ENCODE data around the gene BTNL8. TPM values are rescaled to one million over a fixed set of nuclear protein-coding genes. Genes with fewer than 3 reads are reported as not detected.
A peak's percentile ranks its signal among the peaks of the same experiment; 100 is the strongest.

The BTNL8 gene, protein sequence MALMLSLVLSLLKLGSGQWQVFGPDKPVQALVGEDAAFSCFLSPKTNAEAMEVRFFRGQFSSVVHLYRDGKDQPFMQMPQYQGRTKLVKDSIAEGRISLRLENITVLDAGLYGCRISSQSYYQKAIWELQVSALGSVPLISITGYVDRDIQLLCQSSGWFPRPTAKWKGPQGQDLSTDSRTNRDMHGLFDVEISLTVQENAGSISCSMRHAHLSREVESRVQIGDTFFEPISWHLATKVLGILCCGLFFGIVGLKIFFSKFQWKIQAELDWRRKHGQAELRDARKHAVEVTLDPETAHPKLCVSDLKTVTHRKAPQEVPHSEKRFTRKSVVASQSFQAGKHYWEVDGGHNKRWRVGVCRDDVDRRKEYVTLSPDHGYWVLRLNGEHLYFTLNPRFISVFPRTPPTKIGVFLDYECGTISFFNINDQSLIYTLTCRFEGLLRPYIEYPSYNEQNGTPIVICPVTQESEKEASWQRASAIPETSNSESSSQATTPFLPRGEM
- polyA plus RNA-seq (2013, experiment 1 of 2), result not detected
- not detected for polyA plus RNA-seq (2013, experiment 2 of 2)

DNA sequence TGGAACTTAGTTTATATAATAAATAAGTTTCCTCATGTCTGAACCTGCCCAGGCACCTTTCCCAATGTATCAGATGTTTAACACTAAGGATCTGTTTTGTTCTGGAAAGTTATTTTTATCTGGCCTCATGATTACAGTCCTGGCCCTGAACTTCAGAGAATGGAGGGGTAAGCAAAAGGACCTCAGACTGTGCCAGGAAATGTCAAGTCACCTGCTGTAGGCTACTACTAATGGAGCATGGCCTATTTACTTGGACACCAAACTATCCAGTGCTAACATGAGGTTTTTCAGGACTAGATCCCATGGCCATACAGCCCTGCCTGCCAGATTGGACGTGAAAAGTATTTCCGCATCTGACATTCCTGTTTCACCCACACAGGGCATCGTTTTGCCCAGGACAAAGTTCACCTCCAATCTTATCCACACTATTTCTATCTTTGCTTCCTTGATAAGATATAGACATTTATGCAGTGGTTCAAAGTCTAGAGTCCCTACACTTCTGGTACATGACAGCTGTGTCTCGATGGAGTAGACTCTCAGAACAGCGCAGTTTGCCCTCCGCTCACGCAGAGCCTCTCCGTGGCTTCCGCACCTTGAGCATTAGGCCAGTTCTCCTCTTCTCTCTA, at the start of gene BTNL8:
Gene BTNL8 (plus strand): TSS at position 539 of the 626 bp plus-strand sequence. CDS start 152 bp downstream, outside the sequence.
- WGBS, result 81% methylated on average over 9 of the region's 9 CpGs
- Histone ChIP-seq H3K4me2 (ENCODE audit: low read length, poor library complexity, severe bottlenecking) (no peak within 1 kb of the TSS), H3K9ac (ENCODE audit: low read length) (no peak within 1 kb of the TSS), H2BK5ac (ENCODE audit: low read depth, low read length, poor library complexity, severe bottlenecking) (no peak within 1 kb of the TSS), H2BK15ac (ENCODE audit: low read depth, poor library complexity, severe bottlenecking) (no peak within 1 kb of the TSS), H3K23ac (ENCODE audit: low read length in 2 of 2) (no peak within 1 kb of the TSS), H3K36me3 (ENCODE audit: control insufficient read depth in 1 of 2, insufficient read depth in 2 of 2, low read depth in 1 of 2, low read length in 2 of 2) (no peaks in the 10 kb centered on the region), H2BK12ac (ENCODE audit: low read length in 2 of 2) (no peak within 1 kb of the TSS), H2BK120ac (ENCODE audit: low read depth, low read length) (no peak within 1 kb of the TSS), H3K9me3 (ENCODE audit: control insufficient read depth, low read length) (peaks cover 3% of the 10 kb centered on the region), H3K4me1 (ENCODE audit: control insufficient read depth, insufficient read depth, low read depth, low read length) (no peaks in the 10 kb centered on the region), H2AK5ac (ENCODE audit: low read length, severe bottlenecking) (no peak within 1 kb of the TSS), H3K27me3 (ENCODE audit: control insufficient read depth in 1 of 2, insufficient read depth in 1 of 2, low read length in 2 of 2) (peaks cover 0 to 4% of the 10 kb centered on the region in 2 experiments), H3K18ac (ENCODE audit: low read depth in 1 of 2, low read length in 2 of 2) (no peak within 1 kb of the TSS), H3K4ac (ENCODE audit: low read depth in 1 of 2, low read length in 2 of 2) (no peak within 1 kb of the TSS), H3K27ac (ENCODE audit: low read length, poor library complexity, severe bottlenecking) (no peak within 1 kb of the TSS), H4K91ac (ENCODE audit: low read length) (no peak within 1 kb of the TSS), H3K79me1 (replicated peaks; ENCODE audit: low read length, poor library complexity, severe bottlenecking) (no peaks in the 10 kb centered on the region), H2AFZ (ENCODE audit: low read depth, low read length) (no peak within 1 kb of the TSS), H3K4me3 (ENCODE audit: insufficient read depth in 1 of 2, low read depth in 1 of 2, low read length in 2 of 2) (no peak within 1 kb of the TSS), H4K8ac (ENCODE audit: low read length) (no peak within 1 kb of the TSS), H3K14ac (ENCODE audit: low read length in 2 of 2) (no peak within 1 kb of the TSS)
- DNase-seq, result no peak

DNA sequence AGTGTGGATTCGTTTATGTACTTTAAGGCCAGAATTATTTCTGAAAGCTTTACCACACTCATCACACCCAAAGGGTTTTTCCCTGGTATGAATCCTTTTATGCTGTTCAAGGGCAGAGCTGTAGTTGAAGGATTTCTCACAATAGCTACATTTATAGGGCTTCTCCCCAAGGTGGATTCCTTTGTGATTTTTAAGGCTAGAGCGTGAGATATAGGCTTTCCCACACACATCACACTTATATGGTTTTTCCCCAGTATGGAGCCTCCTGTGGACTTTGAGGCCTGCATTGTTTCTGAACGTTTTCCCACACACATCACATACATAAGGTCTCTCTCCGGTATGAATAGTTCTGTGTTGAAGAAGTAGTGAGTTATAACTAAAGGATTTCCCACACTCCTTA, 49.1 kb upstream of the BTNL8 start:
- no peak overlapping the region for H3K27ac ChIP-seq (ENCODE audit: low read length, poor library complexity, severe bottlenecking)

DNA sequence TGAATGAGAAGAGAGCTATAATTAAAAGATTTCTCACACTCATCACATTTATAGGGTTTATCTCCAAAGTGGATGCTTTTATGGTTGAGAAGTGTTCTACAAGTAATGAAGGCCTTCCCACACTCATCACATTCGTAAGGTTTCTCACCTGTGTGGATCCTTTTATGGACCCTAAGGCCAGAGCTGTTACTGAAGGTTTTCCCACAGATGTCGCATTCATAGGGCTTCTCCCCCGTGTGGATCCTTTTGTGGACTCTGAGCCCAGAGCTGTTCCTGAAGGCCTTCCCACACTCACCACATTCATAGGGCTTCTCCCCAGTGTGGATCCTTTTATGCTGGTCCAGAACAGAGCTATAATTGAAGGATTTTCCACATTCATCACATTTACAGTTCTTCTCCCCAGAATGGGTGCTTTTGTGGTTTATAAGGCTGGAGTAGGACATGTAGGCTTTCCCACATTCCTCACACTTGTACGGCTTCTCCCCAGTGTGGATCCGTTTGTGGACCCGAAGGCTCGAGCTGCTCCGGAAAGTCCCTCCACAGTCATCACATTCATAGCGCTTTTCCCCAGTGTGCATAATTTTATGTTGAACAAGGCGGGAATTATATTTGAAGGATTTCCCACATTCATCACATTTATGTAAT, 48.4 kb upstream of the BTNL8 start:
- H3K9me3 ChIP-seq (ENCODE audit: control insufficient read depth, low read length), result peaks cover 32% of the 10 kb centered on the region
- H3K79me1 ChIP-seq (replicated peaks; ENCODE audit: low read length, poor library complexity, severe bottlenecking), result peaks cover 24% of the 10 kb centered on the region
- no peak overlapping the region for H3K4ac ChIP-seq (ENCODE audit: low read depth in 1 of 2, low read length in 2 of 2)
- no peak overlapping the region for H3K27ac ChIP-seq (ENCODE audit: low read length, poor library complexity, severe bottlenecking)
- H4K91ac ChIP-seq (ENCODE audit: low read length), result no peak overlapping the region
- no peak overlapping the region for H2BK15ac ChIP-seq (ENCODE audit: low read depth, poor library complexity, severe bottlenecking)
- no peak for DNase-seq
- H2BK12ac ChIP-seq (ENCODE audit: low read length in 2 of 2), result no peak overlapping the region
- H3K14ac ChIP-seq (ENCODE audit: low read length in 2 of 2), result no peak overlapping the region
- no peak overlapping the region for H3K9ac ChIP-seq (ENCODE audit: low read length)
- no peaks in the 10 kb centered on the region for H3K4me1 ChIP-seq (ENCODE audit: control insufficient read depth, insufficient read depth, low read depth, low read length)
- no peak overlapping the region for H2BK120ac ChIP-seq (ENCODE audit: low read depth, low read length)
- H3K27me3 ChIP-seq (ENCODE audit: control insufficient read depth in 1 of 2, insufficient read depth in 1 of 2, low read length in 2 of 2), result no peaks in the 10 kb centered on the region
- no peak overlapping the region for H3K18ac ChIP-seq (ENCODE audit: low read depth in 1 of 2, low read length in 2 of 2)
- 100% methylated on average over 4 of the region's 10 CpGs for WGBS
- no peak overlapping the region for H2AK5ac ChIP-seq (ENCODE audit: low read length, severe bottlenecking)
- H4K8ac ChIP-seq (ENCODE audit: low read length), result no peak overlapping the region
- H3K23ac ChIP-seq (ENCODE audit: low read length in 2 of 2), result no peak overlapping the region
- H2BK5ac ChIP-seq (ENCODE audit: low read depth, low read length, poor library complexity, severe bottlenecking), result no peak overlapping the region
- H3K4me2 ChIP-seq (ENCODE audit: low read length, poor library complexity, severe bottlenecking), result no peak overlapping the region
- no peak overlapping the region for H2AFZ ChIP-seq (ENCODE audit: low read depth, low read length)
- H3K4me3 ChIP-seq (ENCODE audit: insufficient read depth in 1 of 2, low read depth in 1 of 2, low read length in 2 of 2), result peak overlapping the region in 1 of 2 experiments; percentile 10
- H3K36me3 ChIP-seq (ENCODE audit: control insufficient read depth in 1 of 2, insufficient read depth in 2 of 2, low read depth in 1 of 2, low read length in 2 of 2), result peaks cover 36 to 84% of the 10 kb centered on the region in 2 experiments

More for the DNA sequence above, 49.1 kb upstream of the BTNL8 start:
- peak overlapping the region in 1 of 2 experiments; percentile 4 for H3K4me3 ChIP-seq (ENCODE audit: insufficient read depth in 1 of 2, low read depth in 1 of 2, low read length in 2 of 2)
- peaks cover 31 to 81% of the 10 kb centered on the region in 2 experiments for H3K36me3 ChIP-seq (ENCODE audit: control insufficient read depth in 1 of 2, insufficient read depth in 2 of 2, low read depth in 1 of 2, low read length in 2 of 2)
- no peak overlapping the region for H3K4me2 ChIP-seq (ENCODE audit: low read length, poor library complexity, severe bottlenecking)
- H3K27me3 ChIP-seq (ENCODE audit: control insufficient read depth in 1 of 2, insufficient read depth in 1 of 2, low read length in 2 of 2), result no peaks in the 10 kb centered on the region
- H2BK120ac ChIP-seq (ENCODE audit: low read depth, low read length), result no peak overlapping the region
- no peak overlapping the region for H4K8ac ChIP-seq (ENCODE audit: low read length)
- no peak overlapping the region for H4K91ac ChIP-seq (ENCODE audit: low read length)
- H2BK15ac ChIP-seq (ENCODE audit: low read depth, poor library complexity, severe bottlenecking), result no peak overlapping the region
- no peak overlapping the region for H3K4ac ChIP-seq (ENCODE audit: low read depth in 1 of 2, low read length in 2 of 2)
- H3K9ac ChIP-seq (ENCODE audit: low read length), result no peak overlapping the region
- H3K14ac ChIP-seq (ENCODE audit: low read length in 2 of 2), result no peak overlapping the region
- H2AFZ ChIP-seq (ENCODE audit: low read depth, low read length), result no peak overlapping the region
- H2BK5ac ChIP-seq (ENCODE audit: low read depth, low read length, poor library complexity, severe bottlenecking), result no peak overlapping the region
- H2BK12ac ChIP-seq (ENCODE audit: low read length in 2 of 2), result no peak overlapping the region
- WGBS, result 100% methylated on average over 1 of the region's 4 CpGs
- peaks cover 32% of the 10 kb centered on the region for H3K9me3 ChIP-seq (ENCODE audit: control insufficient read depth, low read length)
- no peak overlapping the region for H3K18ac ChIP-seq (ENCODE audit: low read depth in 1 of 2, low read length in 2 of 2)
- H2AK5ac ChIP-seq (ENCODE audit: low read length, severe bottlenecking), result no peak overlapping the region
- H3K79me1 ChIP-seq (replicated peaks; ENCODE audit: low read length, poor library complexity, severe bottlenecking), result peaks cover 20% of the 10 kb centered on the region
- H3K4me1 ChIP-seq (ENCODE audit: control insufficient read depth, insufficient read depth, low read depth, low read length), result no peaks in the 10 kb centered on the region
- no peak for DNase-seq
- no peak overlapping the region for H3K23ac ChIP-seq (ENCODE audit: low read length in 2 of 2)

DNA sequence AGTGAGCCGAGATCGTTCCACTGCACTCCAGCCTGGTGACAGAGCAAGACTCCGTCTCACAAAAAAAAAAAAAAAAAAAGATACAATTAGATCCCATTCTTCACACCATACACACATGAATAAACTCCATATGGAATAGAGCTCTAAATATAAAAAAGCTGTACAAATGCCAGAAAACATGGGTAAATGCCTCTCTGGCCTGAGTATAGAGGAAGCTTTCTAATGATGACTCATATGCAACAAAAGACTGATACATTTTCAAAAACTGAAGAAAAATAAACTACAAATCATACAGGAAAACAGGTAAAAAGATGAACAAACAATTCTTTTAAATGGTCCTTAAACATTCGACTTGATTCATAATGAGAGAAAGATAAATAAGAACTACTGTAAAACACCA, 46.5 kb upstream of the BTNL8 start:
- no peak for DNase-seq
- Histone ChIP-seq H3K23ac (ENCODE audit: low read length in 2 of 2) (no peak overlapping the region), H3K79me1 (replicated peaks; ENCODE audit: low read length, poor library complexity, severe bottlenecking) (peaks cover 32% of the 10 kb centered on the region), H4K91ac (ENCODE audit: low read length) (no peak overlapping the region), H3K36me3 (ENCODE audit: control insufficient read depth in 1 of 2, insufficient read depth in 2 of 2, low read depth in 1 of 2, low read length in 2 of 2) (peaks cover 32 to 75% of the 10 kb centered on the region in 2 experiments), H3K27me3 (ENCODE audit: control insufficient read depth in 1 of 2, insufficient read depth in 1 of 2, low read length in 2 of 2) (no peaks in the 10 kb centered on the region), H3K9ac (ENCODE audit: low read length) (no peak overlapping the region), H3K4ac (ENCODE audit: low read depth in 1 of 2, low read length in 2 of 2) (no peak overlapping the region), H2BK5ac (ENCODE audit: low read depth, low read length, poor library complexity, severe bottlenecking) (no peak overlapping the region), H3K27ac (ENCODE audit: low read length, poor library complexity, severe bottlenecking) (no peak overlapping the region), H2BK12ac (ENCODE audit: low read length in 2 of 2) (no peak overlapping the region), H3K4me1 (ENCODE audit: control insufficient read depth, insufficient read depth, low read depth, low read length) (no peaks in the 10 kb centered on the region), H2BK120ac (ENCODE audit: low read depth, low read length) (no peak overlapping the region), H3K4me2 (ENCODE audit: low read length, poor library complexity, severe bottlenecking) (no peak overlapping the region), H3K9me3 (ENCODE audit: control insufficient read depth, low read length) (peaks cover 32% of the 10 kb centered on the region), H4K8ac (ENCODE audit: low read length) (no peak overlapping the region), H3K14ac (ENCODE audit: low read length in 2 of 2) (no peak overlapping the region), H2AFZ (ENCODE audit: low read depth, low read length) (no peak overlapping the region), H2AK5ac (ENCODE audit: low read length, severe bottlenecking) (no peak overlapping the region), H3K4me3 (ENCODE audit: insufficient read depth in 1 of 2, low read depth in 1 of 2, low read length in 2 of 2) (no peak overlapping the region), H2BK15ac (ENCODE audit: low read depth, poor library complexity, severe bottlenecking) (no peak overlapping the region), H3K18ac (ENCODE audit: low read depth in 1 of 2, low read length in 2 of 2) (no peak overlapping the region)
- 100% methylated on average over 2 of the region's 4 CpGs for WGBS

Data from mesenchymal stem cell (in vitro differentiated cells and primary cell).